SH-SY5Y (cell line): ENCODE measurements around the gene FAM120A.

Experiments
- GATA2 ChIP-seq: IDR thresholded peaks from 2 replicates; pipeline ENCODE4 v1.6.1; 2011; ENCODE audit warnings: mild to moderate bottlenecking, low read depth, low read length
- GATA3 ChIP-seq: IDR thresholded peaks from 2 replicates; pipeline ENCODE4 v1.6.1; 2011; ENCODE audit warnings: low read depth, mild to moderate bottlenecking, low read length, moderate library complexity

FAM120A gene

DNA sequence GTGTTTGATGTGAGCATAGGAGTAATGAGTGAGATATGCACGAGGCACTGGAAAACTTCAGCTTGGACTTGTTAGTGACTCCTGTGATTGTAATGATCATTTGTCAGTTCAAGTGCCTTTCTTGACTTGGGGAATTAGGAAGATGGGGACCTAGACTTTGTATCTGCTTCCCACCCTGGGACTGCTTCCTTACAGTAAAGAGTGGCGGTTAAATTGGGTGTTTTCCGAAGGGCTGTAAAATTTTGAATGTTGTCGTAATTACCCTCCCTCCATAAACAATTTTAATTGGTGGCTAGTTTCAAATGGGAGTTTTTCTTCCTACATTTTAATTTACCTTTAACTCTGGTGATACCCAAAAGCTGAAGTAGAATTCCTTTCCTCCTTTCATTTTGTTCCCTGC is 25.4 kb downstream of the FAM120A start:
- no peak for TF ChIP-seq GATA3
- TF ChIP-seq GATA2: no peak

DNA sequence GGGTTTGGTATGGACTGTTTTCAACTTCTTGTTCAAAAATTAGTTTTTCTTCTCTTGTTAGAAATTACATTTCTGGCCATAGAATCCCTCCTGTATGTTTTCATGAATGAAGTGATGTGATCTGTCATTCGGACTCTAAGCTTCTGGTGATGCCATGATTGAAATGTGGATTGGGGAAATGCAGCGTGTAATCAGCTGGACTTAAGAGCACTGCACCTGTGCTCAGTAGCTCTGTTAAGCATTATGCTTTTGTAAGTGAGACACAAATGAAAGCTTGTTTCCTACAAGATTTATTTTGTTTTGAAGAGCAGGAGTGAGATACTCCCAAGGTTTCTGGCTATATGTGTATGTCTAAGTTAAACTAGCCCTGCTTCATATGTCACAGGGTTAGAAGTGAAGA is 25.9 kb downstream of the FAM120A start:
- TF ChIP-seq GATA2: no peak
- no peak for TF ChIP-seq GATA3

DNA sequence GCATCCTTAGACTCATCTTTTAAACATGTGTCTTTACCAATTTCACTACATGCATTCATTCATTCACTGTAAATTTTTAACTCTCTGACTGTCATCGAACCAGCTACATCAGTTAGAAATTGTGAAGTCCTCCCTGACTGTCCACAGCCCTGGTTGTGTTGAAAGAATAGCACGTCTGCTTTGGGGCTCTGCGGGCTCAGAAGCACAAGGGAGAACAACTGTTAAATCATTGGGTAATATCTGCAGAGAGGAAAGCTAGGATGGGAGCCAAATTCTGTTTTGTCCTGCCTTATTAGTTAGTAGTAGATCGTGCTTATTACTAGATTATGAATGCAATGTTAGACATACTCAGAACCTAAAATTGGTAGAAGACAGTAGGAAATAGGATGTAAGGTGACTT is 28.2 kb downstream of the FAM120A start:
- TF ChIP-seq GATA3: no peak
- TF ChIP-seq GATA2: no peak

DNA sequence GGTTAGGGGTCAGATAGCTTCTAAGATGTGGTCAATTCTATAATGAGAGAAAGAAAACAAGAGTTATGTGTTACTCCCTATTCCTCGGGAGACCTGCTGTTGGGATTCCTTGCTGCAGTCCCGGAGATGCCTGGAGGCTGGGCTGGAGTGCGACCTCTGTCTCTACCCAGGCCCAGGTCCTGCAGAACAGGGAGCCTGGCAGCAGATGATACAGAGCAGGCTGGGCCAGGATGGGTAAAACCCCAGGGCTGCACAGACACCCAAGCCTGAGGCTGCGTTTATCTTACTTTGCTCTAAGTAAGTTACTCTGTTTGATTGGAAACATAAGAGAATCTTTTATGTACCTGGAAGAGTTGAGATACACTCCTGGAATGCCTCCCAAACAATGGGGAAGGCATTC is 28.8 kb downstream of the FAM120A start:
- no peak for TF ChIP-seq GATA3
- TF ChIP-seq GATA2: no peak

DNA sequence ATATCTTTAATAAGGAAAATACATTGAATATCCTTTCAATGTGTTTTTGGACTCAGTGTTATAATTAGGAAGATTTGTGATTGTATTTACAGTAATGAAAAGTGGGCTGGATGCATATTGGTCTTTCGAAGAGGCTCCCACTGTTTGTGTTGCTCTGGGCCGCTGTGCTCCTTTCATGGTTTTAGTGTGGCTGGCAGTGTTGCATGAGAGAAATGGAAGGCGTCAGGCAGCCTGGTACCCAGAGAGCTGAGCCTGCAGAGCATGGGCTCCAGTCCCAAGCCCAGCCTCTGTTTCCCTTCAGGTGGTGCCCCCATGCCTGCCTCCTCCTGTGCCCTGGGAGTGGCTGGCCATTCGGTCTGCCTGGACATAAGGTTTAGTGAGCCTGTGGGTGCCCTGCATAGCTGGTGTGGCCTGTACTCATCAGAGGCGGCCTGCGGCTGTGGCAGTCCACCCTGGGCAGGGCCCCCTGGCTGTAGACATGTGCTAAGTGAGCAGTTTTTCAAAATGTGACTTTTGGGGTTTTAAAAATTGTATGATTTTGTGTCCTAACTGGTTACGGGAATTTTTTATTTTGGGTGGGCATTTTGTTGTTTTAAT is 29.3 kb downstream of the FAM120A start:
- TF ChIP-seq GATA2: no peak

DNA sequence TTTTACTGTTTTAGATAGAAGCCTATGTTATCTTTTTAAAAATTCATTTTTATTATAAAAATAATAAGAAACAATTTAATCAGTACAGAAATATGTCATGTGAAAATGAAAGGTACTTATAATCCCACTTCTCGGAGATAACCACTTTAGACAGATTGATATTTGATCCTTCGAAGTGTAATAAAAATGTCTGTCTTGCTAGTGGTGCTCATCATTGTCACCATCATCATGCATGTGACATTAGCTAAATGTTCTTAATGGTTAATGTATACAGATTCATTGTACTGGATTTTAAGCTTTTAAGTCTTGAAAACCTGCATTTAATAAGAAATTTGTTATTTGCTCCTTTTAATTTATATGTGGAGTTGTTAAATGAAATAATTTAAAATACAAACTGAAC is 32.0 kb downstream of the FAM120A start:
- TF ChIP-seq GATA3 (no peak), GATA2 (no peak)

DNA sequence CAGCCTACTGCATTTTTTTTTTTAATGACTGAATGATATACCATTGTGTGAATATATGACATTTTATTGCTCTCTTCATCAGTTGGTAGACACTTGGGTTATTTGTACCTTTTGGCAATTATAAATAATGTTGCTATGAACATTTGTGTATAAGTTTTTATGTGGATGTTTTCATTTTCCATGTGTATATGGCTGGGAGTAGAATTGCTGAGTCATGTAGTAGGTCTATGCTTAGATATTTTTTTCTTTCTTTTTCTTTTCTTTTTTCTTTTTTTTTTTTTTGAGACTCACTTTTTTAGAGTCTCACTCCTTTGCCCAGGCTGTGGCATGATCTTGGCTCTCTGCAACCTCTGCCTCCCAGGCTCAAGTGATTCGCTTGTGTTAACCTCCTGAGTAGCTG is 34.8 kb downstream of the FAM120A start:
- no peak for TF ChIP-seq GATA2
- TF ChIP-seq GATA3: no peak

GRCh38 chr9:93488244-93488643 is 36.8 kb downstream of the FAM120A start:
- no peak for TF ChIP-seq GATA3
- no peak for TF ChIP-seq GATA2

DNA sequence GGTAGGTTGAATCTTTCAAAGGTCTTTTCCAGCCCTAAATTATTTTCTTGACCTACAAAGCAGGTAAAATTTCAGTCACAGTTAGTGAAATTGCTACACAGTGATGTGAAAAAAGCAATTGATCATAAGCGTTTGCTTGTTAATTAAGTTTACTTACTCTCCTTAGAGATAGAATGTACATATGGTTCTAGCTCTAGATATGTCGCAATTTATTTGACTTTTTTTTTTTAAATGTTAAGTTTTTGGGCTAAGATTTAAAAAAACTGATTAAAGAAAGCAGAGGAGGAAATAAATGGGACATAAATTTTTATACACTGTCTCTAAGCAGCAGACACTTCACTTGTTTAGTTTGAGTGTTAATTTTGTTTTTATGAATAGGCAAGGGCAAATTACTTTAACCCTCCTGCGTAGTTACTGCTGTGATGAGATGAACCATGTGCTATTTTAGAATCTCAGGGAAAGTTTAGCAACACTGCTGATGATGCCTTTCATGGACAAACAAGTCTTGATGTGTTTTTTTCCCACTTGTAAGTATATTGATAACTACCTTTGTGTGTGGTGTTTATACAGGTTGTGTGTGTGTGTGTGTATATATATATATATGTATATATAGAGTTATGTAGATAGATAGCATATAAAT is 40.2 kb downstream of the FAM120A start:
- TF ChIP-seq GATA2 (no peak), GATA3 (no peak)

DNA sequence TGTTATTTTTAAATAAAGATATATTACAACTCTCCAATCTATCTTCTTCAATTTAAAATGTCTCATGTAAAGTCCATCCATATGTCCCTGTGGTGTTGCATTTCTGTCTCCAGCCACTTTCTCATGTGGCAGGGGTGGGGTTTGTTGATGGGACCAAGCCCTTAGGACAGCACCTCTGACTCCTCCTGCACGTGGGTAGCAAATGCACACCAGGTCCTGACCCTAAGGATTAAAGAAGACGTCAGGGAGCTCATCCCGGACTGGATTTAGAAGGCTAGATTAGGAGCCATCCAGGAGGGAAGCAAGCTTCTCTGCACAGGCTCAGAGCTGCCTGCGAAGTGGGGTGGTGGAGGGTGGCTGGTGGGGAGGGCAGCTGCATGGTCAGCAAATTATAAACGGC is 40.8 kb downstream of the FAM120A start:
- no peak for TF ChIP-seq GATA3
- no peak for TF ChIP-seq GATA2

- no peak for TF ChIP-seq GATA2
- TF ChIP-seq GATA3: no peak
Measured at GRCh38 chr9:93493949-93494348, 42.5 kb downstream of the FAM120A start.

GRCh38 chr9:93496285-93496684 is 44.8 kb downstream of the FAM120A start:
- no peak for TF ChIP-seq GATA3
- TF ChIP-seq GATA2: no peak

DNA sequence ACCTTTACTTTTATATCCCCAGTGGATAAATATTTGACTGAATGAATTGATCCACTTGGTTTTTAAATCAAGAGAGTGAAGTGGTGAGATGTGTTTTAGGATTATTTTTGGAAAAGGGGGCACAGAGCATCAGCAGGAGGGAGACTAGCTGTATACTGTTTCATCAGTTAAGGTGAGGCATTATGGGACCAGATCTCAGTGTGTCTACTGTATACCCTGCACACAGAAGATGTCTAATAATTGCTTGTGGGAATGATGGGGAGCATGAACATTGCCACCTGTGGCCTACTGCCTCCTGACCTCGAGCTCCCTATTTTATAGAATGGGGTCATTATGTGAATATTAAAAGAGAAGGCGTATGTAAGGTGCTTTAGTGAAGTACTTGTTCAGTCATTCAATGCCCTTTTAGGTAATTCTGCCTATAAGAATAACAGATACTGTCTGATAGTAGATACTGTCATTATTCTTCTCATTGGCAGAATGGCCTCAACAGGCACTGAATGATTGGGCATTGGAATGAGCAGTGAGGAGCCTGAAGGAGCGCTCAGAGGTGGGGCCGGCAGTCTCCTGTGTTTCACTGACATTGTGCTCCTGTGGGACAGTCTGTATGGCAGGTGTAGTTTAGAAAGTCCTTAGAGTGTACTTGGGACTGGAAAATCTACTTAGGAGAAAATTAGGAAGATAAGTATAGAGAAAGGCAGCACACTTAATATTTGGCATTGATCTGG is 49.2 kb downstream of the FAM120A start:
- no peak for TF ChIP-seq GATA2
- no peak for TF ChIP-seq GATA3

DNA sequence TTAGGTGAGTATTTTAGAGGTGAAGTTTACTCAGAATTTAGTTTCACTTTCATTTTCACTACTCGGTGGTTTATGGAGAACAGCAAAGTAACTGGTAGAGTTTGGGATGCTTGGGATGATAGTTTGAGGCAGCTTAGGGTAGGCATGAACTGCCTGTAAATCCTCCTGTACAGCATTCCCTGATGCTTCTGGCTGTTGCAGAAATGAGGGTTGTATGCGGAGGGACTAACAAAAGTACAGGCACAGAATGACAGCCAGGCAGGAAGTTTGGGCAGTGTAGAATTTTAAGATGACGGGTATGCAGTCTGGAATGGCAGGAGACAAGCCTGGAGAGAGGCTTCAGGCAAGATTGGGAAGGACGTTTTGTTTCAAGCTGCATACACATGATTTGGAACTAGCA is 49.9 kb downstream of the FAM120A start:
- TF ChIP-seq GATA2: no peak
- TF ChIP-seq GATA3: no peak

GRCh38 chr9:93503381-93503780 is 51.9 kb downstream of the FAM120A start:
- TF ChIP-seq GATA2: no peak
- TF ChIP-seq GATA3: no peak
